D721Med (cell line): ENCODE data around the gene FAR2.

Experiments
- DNase-seq: peaks from one replicate; pipeline ENCODE4 v3.0.0; 2011; ENCODE audit warnings: low spot score; ENCODE audit not compliant: insufficient read length
- FAIRE-seq: peaks from 2 replicates; lab custom pipeline; 2011; peaks lifted over from hg19 to GRCh38; lab: Jason Lieb, UNC
- CTCF ChIP-seq: IDR thresholded peaks from 2 replicates; pipeline ENCODE4 v1.5.1; 2012; ENCODE audit warnings: mild to moderate bottlenecking, control low read depth; ENCODE audit not compliant: insufficient read depth; ENCODE audit errors: missing control alignments

FAR2 gene

GRCh38 chr12:29291226-29291625 is 142.1 kb downstream of the FAR2 start:
- TF ChIP-seq CTCF = no peak
- FAIRE-seq = no peak

GRCh38 chr12:29299633-29300032 is 150.6 kb downstream of the FAR2 start:
- FAIRE-seq = no peak
- TF ChIP-seq CTCF = no peak
- no peak for DNase-seq

More at GRCh38 chr12:29291226-29291625, 142.1 kb downstream of the FAR2 start:
- no peak for DNase-seq

- DNase-seq = no peak
- no peak for TF ChIP-seq CTCF
- no peak for FAIRE-seq
These were observed 152.0 kb downstream of the FAR2 start for GRCh38 chr12:29301114-29301513.

- FAIRE-seq (no peak), DNase-seq (no peak)
- no peak for TF ChIP-seq CTCF
These were observed 155.3 kb downstream of the FAR2 start for GRCh38 chr12:29304388-29304787.

- DNase-seq (no peak), FAIRE-seq (no peak)
- no peak for TF ChIP-seq CTCF
These were observed 157.2 kb downstream of the FAR2 start for GRCh38 chr12:29306266-29306665.

GRCh38 chr12:29306682-29307081 is 157.6 kb downstream of the FAR2 start:
- no peak for TF ChIP-seq CTCF
- FAIRE-seq (no peak), DNase-seq (no peak)

GRCh38 chr12:29309320-29309902 is 160.3 kb downstream of the FAR2 start:
- DNase-seq = no peak
- peak; percentile 38 for TF ChIP-seq CTCF
- FAIRE-seq = no peak
